GM12878 (cell line): Measurements from ENCODE around the gene INPP5D.
"Not testable (repeated sequence)": the region's sequence is repeated elsewhere in the genome, so short reads cannot be mapped to it uniquely, and the experiment has no call there.

Source experiments
- BACH1 ChIP-seq: fragments of 450-650 bp; IDR thresholded peaks from 2 replicates; pipeline ENCODE4 v1.6.1; 2017; ENCODE audit warnings: mild to moderate bottlenecking, borderline replicate concordance
- BRCA1 ChIP-seq: IDR thresholded peaks from 2 replicates; pipeline ENCODE4 v1.6.1; 2011; ENCODE audit warnings: low read depth, low read length, improper control_type of control experiment
- GABPA ChIP-seq: IDR thresholded peaks from 2 replicates; pipeline ENCODE4 v1.6.1; 2014; ENCODE audit warnings: antibody characterized with exemption, low read depth, mild to moderate bottlenecking, inconsistent platforms
- MXI1 ChIP-seq: fragments of 150-350 bp; IDR thresholded peaks from 2 replicates; pipeline ENCODE4 v1.6.1; 2011; ENCODE audit warnings: low read depth, mild to moderate bottlenecking, inconsistent platforms, low read length, improper control_type of control experiment
- NFXL1 ChIP-seq: fragments of 450-650 bp; IDR thresholded peaks from 2 replicates; pipeline ENCODE4 v1.6.1; 2017; ENCODE audit warnings: antibody characterized with exemption, mild to moderate bottlenecking, borderline replicate concordance
- RCOR1 ChIP-seq: conservative IDR thresholded peaks from 2 replicates; pipeline ENCODE4 v1.6.1; 2012; ENCODE audit warnings: low read depth, low read length, improper control_type of control experiment

DNA sequence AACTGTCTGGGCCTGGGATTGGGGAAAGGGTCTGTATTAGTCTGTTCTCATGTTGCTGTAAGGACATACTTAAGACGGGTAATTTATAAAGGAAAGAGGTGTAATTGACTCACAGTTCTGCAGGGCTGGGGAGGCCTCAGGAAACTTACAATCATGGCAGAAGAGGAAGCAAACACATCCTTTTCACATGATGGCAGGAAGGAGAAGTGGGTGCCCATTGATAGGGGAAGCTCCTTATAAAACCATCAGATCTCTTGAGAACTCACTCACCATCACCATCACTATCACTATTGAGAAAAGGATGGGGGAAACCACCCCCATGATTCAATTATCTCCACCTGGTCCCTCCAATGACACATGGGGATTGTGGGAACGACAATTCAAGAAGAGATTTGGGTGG, 130.9 kb downstream of the INPP5D start:
- TF ChIP-seq BRCA1, GABPA, NFXL1, BACH1, RCOR1, MXI1: not testable (repeated sequence)
